ENCODE results near the gene KLHL40.

Gene KLHL40

DNA sequence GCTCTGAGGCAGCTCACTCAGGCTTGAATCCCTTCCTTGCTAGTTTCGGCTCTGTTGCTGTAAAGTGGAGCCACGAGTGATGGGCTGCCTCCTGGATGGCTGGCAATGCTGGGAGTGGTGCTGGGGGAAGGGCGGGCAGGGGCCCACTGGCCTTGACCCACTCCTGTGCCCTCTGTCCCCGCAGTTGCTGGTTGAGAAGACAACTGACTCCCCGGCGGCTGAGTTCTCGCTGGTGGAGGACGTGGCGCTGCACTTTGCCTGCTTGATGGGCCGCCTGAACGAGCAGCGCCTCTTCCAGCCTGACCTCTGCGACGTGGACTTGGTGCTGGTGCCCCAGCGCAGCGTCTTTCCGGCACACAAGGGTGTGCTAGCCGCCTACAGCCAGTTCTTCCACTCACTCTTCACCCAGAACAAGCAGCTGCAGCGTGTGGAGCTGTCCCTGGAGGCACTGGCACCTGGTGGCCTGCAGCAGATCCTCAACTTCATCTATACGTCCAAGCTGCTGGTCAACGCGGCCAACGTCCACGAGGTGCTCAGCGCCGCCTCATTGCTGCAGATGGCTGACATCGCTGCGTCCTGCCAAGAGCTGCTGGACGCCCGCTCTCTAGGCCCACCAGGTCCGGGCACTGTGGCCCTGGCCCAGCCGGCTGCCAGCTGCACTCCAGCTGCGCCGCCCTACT is 27.1 kb upstream of the KLHL40 start:
- DNase-seq: no peak

GRCh38 chr3:42658771-42659390 is 26.5 kb upstream of the KLHL40 start:
- no peak for DNase-seq

- DNase-seq: no peak
These were observed 25.7 kb upstream of the KLHL40 start for GRCh38 chr3:42659451-42660130.

DNA sequence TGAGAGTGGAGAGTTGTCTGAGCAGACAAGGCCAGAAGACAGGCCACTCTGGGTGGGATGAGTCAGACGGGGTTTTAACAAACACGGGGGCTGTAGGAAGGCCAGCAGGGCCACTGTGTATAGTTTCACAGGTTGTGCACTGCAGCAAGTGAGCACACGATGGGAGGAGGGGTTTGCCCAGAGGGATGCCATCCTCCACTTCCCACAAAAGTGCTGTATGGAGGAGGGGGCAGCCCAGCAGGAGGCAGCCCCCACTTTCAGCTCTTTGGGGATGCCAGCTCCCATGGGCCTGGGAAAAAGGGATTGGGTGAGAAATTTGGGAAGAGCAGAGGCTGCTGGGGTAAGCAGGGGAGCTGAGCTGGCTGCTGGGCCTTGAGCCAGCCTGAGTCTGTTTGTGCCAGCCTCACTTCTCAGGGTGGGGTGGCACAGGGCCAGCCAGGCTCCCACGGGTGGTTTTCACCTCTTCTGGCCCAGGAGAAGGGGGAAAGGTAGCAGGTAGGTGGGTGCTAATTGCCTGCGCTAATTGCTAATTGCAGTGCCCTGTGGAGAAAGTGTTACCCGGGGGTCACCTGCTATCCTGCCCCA is 25.1 kb upstream of the KLHL40 start:
- no peak for DNase-seq

DNA sequence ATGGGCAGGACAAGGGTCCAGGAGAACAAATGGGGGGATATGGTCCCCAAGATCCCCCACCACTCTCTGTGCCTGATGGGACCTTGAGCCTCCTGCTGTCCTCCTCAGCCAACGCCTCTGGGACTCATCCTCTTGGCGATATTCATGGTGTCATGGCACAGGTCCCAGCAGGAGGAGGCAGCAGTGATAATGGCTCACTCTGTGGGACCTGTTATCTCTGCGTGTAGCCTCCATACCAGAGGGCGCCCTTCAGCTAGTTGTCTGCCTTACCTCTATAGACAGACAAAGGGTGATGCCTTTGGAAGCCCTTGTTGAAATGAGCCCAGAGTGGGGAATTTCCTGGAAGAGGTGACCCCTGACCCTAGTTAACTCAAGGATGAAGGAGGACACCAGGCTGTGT is 24.4 kb upstream of the KLHL40 start:
- DNase-seq: peak in 1 of 2 experiments; percentile 31

- no peak for DNase-seq
These were observed 23.7 kb upstream of the KLHL40 start for GRCh38 chr3:42661593-42662022.

- DNase-seq: no peak
These were observed 23.1 kb upstream of the KLHL40 start for GRCh38 chr3:42662037-42662812.

DNA sequence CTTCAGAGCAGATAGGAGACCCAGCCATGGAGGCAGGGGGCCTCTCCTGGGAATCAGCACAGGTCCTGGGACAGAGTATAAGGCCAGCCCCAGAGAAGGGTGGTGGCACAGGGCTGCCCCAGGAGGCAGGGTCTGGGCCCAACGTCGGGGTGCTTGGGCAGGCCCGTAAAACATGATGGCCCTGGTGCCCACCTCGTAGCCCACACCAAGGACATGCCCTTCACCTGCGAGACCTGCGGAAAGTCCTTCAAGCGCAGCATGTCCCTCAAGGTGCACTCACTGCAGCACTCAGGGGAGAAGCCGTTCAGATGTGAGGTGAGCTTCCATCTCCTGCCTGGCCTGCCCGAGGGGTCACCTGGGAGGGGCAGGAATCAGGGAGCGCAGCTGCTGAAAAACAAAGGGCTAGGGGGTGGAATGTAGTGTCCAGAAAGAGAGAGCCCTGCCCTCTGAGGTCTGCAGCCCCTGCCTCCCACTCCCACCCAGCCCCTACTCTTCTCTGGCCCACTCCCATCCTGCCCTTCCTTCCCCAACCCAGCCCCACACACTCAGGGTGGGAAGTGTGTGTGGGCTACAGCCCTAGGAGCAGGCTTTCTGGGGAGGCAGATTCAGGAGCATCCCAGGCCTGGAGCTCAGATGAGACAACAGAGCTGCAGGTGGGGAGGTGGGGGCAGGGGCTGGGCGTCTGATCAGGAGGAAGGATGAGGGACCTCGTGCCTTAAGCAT is 22.4 kb upstream of the KLHL40 start:
- DNase-seq: no peak

DNA sequence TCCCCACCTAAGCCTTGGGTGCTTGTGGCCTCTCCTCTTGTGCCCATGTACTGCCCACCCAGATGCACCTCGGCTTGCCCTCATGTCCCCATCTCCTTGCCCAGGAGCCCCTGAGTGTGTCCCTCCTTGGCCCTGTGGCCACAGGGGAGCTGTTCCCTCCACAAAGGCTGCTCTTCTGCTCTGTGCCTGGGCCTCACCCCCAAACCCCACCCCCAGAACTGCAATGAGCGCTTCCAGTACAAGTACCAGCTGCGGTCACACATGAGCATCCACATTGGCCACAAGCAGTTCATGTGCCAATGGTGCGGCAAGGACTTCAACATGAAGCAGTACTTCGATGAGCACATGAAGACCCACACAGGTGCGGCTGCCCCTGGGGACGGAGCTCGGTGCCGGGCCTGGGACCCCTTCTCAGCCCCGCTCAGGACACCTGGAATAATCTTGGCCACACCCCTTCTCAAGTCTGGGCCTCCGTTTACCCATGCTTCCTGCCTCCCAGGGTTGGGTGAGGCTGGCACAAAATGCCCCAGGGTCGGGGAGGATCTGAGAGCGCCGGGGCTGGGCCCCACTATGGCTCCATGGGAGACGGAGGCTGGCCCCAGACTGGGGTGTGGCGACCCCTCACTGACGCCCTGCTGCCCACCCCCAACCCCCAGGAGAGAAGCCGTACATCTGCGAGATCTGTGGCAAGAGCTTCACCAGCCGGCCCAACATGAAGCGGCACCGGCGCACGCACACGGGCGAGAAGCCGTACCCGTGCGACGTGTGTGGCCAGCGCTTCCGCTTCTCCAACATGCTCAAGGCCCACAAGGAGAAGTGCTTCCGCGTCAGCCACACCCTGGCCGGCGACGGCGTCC is 21.5 kb upstream of the KLHL40 start:
- no peak for DNase-seq

- DNase-seq: no peak
These were observed 20.9 kb upstream of the KLHL40 start for GRCh38 chr3:42664438-42664803.

DNA sequence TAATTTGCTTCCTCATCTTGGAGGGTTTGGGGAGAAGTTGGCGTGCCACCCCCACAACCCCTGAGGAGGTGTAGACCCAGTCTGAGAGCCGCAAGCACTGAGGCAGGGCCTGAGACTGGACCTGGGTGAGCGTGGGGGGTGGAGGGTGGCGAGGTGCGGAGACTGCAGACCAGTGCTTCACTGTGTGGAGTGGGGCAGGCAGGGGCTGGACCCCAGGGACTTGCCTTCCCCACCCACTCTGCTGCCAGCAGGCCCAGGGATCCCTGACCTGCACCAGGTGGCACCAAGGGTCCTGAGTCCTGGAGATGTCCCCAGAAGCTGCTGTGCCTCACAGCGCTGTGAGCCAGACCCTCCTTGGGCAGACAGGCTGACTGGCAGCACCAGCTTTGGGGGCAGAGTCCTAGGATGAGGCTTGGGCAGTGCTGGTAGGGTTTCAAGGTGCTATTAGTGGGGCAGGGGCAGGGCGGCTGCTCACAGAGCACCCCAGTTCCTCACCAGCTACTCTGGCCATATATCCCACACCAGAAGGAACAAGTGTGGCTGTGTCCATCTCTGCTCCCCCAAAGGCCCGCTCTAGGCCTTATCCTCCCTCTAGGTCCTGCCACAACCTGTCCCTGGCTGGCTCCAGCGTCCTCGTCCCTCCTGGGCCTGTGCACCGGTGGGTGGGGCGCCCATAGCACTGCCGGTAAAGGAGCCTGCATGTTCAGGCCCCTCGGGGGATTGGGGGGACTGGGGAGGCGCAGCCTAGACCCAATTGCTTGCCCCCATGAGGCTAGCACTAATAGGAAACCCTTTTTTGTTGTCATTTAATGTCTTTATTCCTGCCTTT is 20.1 kb upstream of the KLHL40 start:
- DNase-seq: no peak

DNA sequence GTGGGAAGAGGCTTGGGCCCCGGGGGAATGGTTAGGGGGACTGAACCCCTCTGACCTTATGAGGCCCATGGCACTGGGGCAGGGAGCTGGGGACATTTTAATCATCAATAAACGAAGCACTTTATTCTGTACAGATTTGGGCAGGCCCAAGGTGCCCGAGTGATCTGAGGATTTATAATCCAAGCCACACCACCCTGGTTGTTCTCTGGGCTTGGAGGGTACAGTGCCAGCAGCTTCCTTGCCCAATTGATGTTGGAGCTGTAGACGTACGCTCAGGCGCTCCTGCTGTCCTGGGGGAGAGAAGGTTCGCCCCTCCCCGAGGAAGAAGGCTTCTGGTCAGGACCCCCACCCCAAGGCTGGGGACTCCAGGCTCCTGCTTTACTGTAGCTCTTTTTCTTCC is 19.3 kb upstream of the KLHL40 start:
- DNase-seq: no peak

DNA sequence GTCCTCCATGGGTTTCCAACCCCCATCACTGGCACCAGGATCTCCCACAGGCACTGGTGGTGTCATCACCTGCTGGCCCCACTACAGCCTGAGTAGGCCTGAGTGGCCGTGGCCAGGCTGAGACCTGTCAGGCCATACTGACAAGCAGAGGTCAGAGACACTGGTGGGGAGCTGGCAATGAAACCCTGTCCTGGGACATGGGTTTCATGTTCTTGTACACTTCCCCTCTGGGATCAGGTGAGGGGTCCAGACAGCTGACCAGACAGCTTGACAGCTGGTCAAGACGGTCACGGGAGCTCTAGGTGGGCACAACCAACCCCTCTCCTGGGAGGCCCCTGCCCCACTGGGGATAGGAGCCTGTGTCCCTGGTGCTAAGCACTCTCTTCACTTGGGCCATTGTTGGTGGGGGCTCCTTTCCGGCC is 18.7 kb upstream of the KLHL40 start:
- DNase-seq: no peak

DNA sequence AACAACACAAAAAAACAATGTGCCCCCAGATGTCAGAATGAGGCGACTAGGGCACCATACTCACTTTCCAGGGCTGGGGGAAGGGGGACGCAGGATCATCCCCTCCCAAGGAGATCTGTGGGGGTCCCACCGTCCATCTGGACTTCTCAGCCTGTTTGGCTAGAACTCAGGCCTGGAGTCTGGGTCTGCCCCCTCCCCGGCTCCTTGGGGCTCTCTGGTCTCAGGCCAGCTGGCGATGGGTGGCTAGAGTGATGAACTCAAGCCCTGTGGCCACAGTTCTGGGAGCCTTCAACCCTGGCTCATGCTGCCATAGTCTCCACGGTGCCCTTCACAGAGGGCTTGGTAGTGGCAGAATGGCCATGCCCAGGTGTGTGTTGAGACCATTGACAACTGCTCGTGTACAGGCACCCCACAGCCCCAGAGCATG is 18.2 kb upstream of the KLHL40 start:
- DNase-seq: no peak

GRCh38 chr3:42667523-42668412 is 17.6 kb upstream of the KLHL40 start:
- DNase-seq: peak in 1 of 2 experiments; percentile 16

DNA sequence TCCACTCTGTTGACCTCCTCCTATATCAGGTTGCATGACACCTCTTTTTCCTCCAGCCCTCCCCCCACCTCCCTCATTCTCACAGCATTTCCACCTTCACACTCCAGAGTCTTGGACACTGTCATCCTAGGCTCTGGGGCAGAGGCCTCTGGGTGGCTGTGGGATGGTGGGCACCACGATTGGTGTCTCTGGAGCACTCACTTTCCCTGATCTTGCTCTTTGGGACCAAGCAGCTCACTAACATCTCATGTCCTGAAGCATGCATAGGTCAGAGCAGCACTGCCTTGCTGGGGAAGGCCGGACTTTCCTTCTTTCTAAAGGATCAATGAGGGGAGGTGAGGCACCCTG is 16.9 kb upstream of the KLHL40 start:
- no peak for DNase-seq

DNA sequence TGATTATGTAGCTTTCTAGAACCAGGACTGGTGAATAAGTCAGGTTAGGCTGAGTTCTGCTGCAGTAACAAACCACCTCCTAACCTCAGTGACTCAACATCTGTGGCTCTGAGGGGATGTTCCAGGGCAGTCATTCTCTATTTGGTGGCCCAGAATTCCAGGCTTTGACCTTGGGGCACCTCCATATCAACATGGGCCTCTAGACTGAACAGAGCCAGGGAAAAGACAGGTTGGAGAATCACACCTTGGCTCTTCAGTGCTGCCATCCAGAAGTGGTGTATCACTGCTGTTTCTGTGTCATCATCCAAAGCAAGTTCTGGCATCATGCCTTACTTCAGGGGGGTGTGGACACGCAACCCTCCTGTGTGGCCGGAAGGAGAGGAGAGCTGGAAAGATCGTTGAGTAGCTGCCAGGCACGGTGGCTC is 16.5 kb upstream of the KLHL40 start:
- no peak for DNase-seq

GRCh38 chr3:42670051-42670576 is 15.2 kb upstream of the KLHL40 start:
- DNase-seq: no peak

DNA sequence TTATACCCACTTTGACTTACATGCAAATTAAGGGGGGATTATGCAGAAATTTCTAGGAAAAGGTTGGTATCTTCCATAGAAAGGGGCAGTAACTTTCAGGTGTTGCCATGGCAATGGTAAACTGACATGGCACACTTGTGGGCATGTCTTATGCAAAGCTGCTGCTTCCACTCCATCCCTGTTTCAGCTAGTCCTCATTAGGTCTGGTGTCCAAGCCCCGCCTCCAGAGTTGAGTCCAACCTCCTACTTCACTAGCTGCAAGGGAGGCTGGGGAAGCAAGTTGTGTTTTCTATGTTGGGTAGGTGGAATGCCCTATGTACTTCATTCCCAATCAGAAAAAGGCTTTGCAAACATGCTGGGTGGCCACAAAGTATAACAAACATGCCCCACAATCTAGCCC is 14.7 kb upstream of the KLHL40 start:
- DNase-seq: no peak
